Measurements from ENCODE around the gene AUTS2.

The AUTS2 gene

GRCh38 chr7:70016044-70016770 is 417.9 kb downstream of the AUTS2 start:
- in situ Hi-C loops (cut with MboI; ENCODE audit: low sequenced_read_pairs), result no loop called here

- in situ Hi-C loops (cut with MboI; ENCODE audit: low sequenced_read_pairs), result no loop called here
Measured at GRCh38 chr7:70017357-70017756, 419.1 kb downstream of the AUTS2 start.

- in situ Hi-C loops (cut with MboI; ENCODE audit: low sequenced_read_pairs), result no loop called here
Measured at GRCh38 chr7:70018700-70019099, 420.4 kb downstream of the AUTS2 start.

- in situ Hi-C loops (cut with MboI; ENCODE audit: low sequenced_read_pairs), result no loop called here
Measured at GRCh38 chr7:70027867-70028266, 429.6 kb downstream of the AUTS2 start.

- in situ Hi-C loops (cut with MboI; ENCODE audit: low sequenced_read_pairs), result no loop called here
Measured at GRCh38 chr7:70028620-70029019, 430.3 kb downstream of the AUTS2 start.

GRCh38 chr7:70029993-70030392 is 431.7 kb downstream of the AUTS2 start:
- in situ Hi-C loops (cut with MboI; ENCODE audit: low sequenced_read_pairs), result no loop called here

GRCh38 chr7:70030745-70031144 is 432.5 kb downstream of the AUTS2 start:
- in situ Hi-C loops (cut with MboI; ENCODE audit: low sequenced_read_pairs), result no loop called here

GRCh38 chr7:70031245-70031644 is 433.0 kb downstream of the AUTS2 start:
- in situ Hi-C loops (cut with MboI; ENCODE audit: low sequenced_read_pairs), result no loop called here

- in situ Hi-C loops (cut with MboI; ENCODE audit: low sequenced_read_pairs), result no loop called here
Measured at GRCh38 chr7:70032649-70033048, 434.4 kb downstream of the AUTS2 start.

GRCh38 chr7:70033226-70033625 is 435.0 kb downstream of the AUTS2 start:
- in situ Hi-C loops (cut with MboI; ENCODE audit: low sequenced_read_pairs), result no loop called here

GRCh38 chr7:70034999-70035398 is 436.7 kb downstream of the AUTS2 start:
- in situ Hi-C loops (cut with MboI; ENCODE audit: low sequenced_read_pairs), result no loop called here

GRCh38 chr7:70035519-70035918 is 437.2 kb downstream of the AUTS2 start:
- in situ Hi-C loops (cut with MboI; ENCODE audit: low sequenced_read_pairs), result no loop called here

GRCh38 chr7:70035955-70036354 is 437.7 kb downstream of the AUTS2 start:
- in situ Hi-C loops (cut with MboI; ENCODE audit: low sequenced_read_pairs), result no loop called here

GRCh38 chr7:70036695-70037094 is 438.4 kb downstream of the AUTS2 start:
- in situ Hi-C loops (cut with MboI; ENCODE audit: low sequenced_read_pairs), result no loop called here

- in situ Hi-C loops (cut with MboI; ENCODE audit: low sequenced_read_pairs), result no loop called here
Measured at GRCh38 chr7:70037171-70037933, 439.1 kb downstream of the AUTS2 start.

- in situ Hi-C loops (cut with MboI; ENCODE audit: low sequenced_read_pairs), result no loop called here
Measured at GRCh38 chr7:70040051-70040450, 441.8 kb downstream of the AUTS2 start.

GRCh38 chr7:70040970-70041766 is 442.9 kb downstream of the AUTS2 start:
- in situ Hi-C loops (cut with MboI; ENCODE audit: low sequenced_read_pairs), result no loop called here

GRCh38 chr7:70042533-70042932 is 444.3 kb downstream of the AUTS2 start:
- in situ Hi-C loops (cut with MboI; ENCODE audit: low sequenced_read_pairs), result no loop called here

GRCh38 chr7:70043015-70043538 is 444.8 kb downstream of the AUTS2 start:
- in situ Hi-C loops (cut with MboI; ENCODE audit: low sequenced_read_pairs), result no loop called here

- in situ Hi-C loops (cut with MboI; ENCODE audit: low sequenced_read_pairs), result no loop called here
Measured at GRCh38 chr7:70044064-70044463, 445.8 kb downstream of the AUTS2 start.

GRCh38 chr7:70044525-70044924 is 446.2 kb downstream of the AUTS2 start:
- in situ Hi-C loops (cut with MboI; ENCODE audit: low sequenced_read_pairs), result no loop called here
